Measurements from ENCODE around the gene MYCBP2. TPM values are rescaled to one million over a fixed set of nuclear protein-coding genes. Genes with fewer than 3 reads are reported as not detected.

The MYCBP2 gene
- total RNA-seq (10 to 100 TPM; 53.3 to 88.1 (median 75.5) TPM), polyA plus RNA-seq (28.0 TPM)
- long read RNA-seq, donor 1, partial matches to known transcripts: 12 of 17 reads
- long read RNA-seq, donor 1, other reads (novel, unspliced or antisense): 3 of 17 reads
- long read RNA-seq, donor 2, partial matches to known transcripts: 2 of 2 reads
- long read RNA-seq, donor 2, other reads (novel, unspliced or antisense): 0 of 2 reads
- long read RNA-seq, donor 3, partial matches to known transcripts: 13 of 26 reads
- long read RNA-seq, donor 3, other reads (novel, unspliced or antisense): 13 of 26 reads
- long read RNA-seq, donor 4, partial matches to known transcripts: 4 of 5 reads
- long read RNA-seq, donor 4, other reads (novel, unspliced or antisense): 1 of 5 reads

GRCh38 chr13:77326905-77327604 lies at the start of gene MYCBP2:
Gene MYCBP2, minus strand, starts transcription at chr13:77327094. Its CDS starts 319 bp downstream, at chr13:77326775.
- no peaks in the 10 kb centered on the region for H3K27me3 ChIP-seq (ENCODE audit: control insufficient read depth, insufficient read depth)
- peaks cover 5% of the 10 kb centered on the region for H3K4me1 ChIP-seq (ENCODE audit: control insufficient read depth, insufficient read depth, low read length)
- DNase-seq (peak; percentile 96 to 98 (median 98)), ATAC-seq (peak; percentile 97 to 98)
- 1% methylated on average over 35 of the region's 35 CpGs for WGBS
- H3K4me3 ChIP-seq (ENCODE audit: low read length): peak within 1 kb of the TSS; percentile 59
- H3K9me3 ChIP-seq (ENCODE audit: control insufficient read depth, low read length): no peaks in the 10 kb centered on the region
- H3K27ac ChIP-seq (ENCODE audit: low read length): peak within 1 kb of the TSS; percentile 89
- intact Hi-C loops (cut with DNase I): loop anchor here in 2 of 4 donors (5.0 kb wide), 2 partner anchors 135 to 150 kb away; no protein-coding TSS in a partner anchor

- no peak for DNase-seq
- no peak for ATAC-seq
- H3K27ac ChIP-seq (ENCODE audit: low read length): no peak overlapping the region
- H3K4me1 ChIP-seq (ENCODE audit: control insufficient read depth, insufficient read depth, low read length): no peaks in the 10 kb centered on the region
- H3K4me3 ChIP-seq (ENCODE audit: low read length): no peak overlapping the region
- no peaks in the 10 kb centered on the region for H3K9me3 ChIP-seq (ENCODE audit: control insufficient read depth, low read length)
- intact Hi-C loops (cut with DNase I): no loop called here
- WGBS: 97% methylated on average over 1 of the region's 1 CpG
- no peaks in the 10 kb centered on the region for H3K27me3 ChIP-seq (ENCODE audit: control insufficient read depth, insufficient read depth)
Observed at GRCh38 chr13:77375560-77376108, 48.7 kb upstream of the MYCBP2 start.

- intact Hi-C loops (cut with DNase I): no loop called here
- ATAC-seq: no peak
- no peaks in the 10 kb centered on the region for H3K4me1 ChIP-seq (ENCODE audit: control insufficient read depth, insufficient read depth, low read length)
- no peak overlapping the region for H3K4me3 ChIP-seq (ENCODE audit: low read length)
- DNase-seq: no peak
- no peaks in the 10 kb centered on the region for H3K9me3 ChIP-seq (ENCODE audit: control insufficient read depth, low read length)
- no peaks in the 10 kb centered on the region for H3K27me3 ChIP-seq (ENCODE audit: control insufficient read depth, insufficient read depth)
- H3K27ac ChIP-seq (ENCODE audit: low read length): no peak overlapping the region
- WGBS: 65% methylated on average over 2 of the region's 2 CpGs
Observed at GRCh38 chr13:77374786-77375185, 47.9 kb upstream of the MYCBP2 start.

GRCh38 chr13:77374339-77374738 lies 47.4 kb upstream of the MYCBP2 start:
- Histone ChIP-seq H3K27ac (ENCODE audit: low read length) (no peak overlapping the region), H3K4me1 (ENCODE audit: control insufficient read depth, insufficient read depth, low read length) (no peaks in the 10 kb centered on the region), H3K9me3 (ENCODE audit: control insufficient read depth, low read length) (no peaks in the 10 kb centered on the region), H3K4me3 (ENCODE audit: low read length) (no peak overlapping the region), H3K27me3 (ENCODE audit: control insufficient read depth, insufficient read depth) (no peaks in the 10 kb centered on the region)
- intact Hi-C loops (cut with DNase I): no loop called here
- WGBS: 64% methylated on average over 1 of the region's 1 CpG
- no peak for DNase-seq
- no peak for ATAC-seq

- 97% methylated on average over 1 of the region's 1 CpG for WGBS
- Histone ChIP-seq H3K9me3 (ENCODE audit: control insufficient read depth, low read length) (no peaks in the 10 kb centered on the region), H3K27ac (ENCODE audit: low read length) (no peak overlapping the region), H3K27me3 (ENCODE audit: control insufficient read depth, insufficient read depth) (no peaks in the 10 kb centered on the region), H3K4me3 (ENCODE audit: low read length) (no peak overlapping the region), H3K4me1 (ENCODE audit: control insufficient read depth, insufficient read depth, low read length) (no peaks in the 10 kb centered on the region)
- intact Hi-C loops (cut with DNase I): no loop called here
- ATAC-seq: no peak
- DNase-seq: no peak
Observed at GRCh38 chr13:77373502-77373901, 46.6 kb upstream of the MYCBP2 start.

- DNase-seq (no peak), ATAC-seq (no peak)
- no peaks in the 10 kb centered on the region for H3K27me3 ChIP-seq (ENCODE audit: control insufficient read depth, insufficient read depth)
- H3K4me3 ChIP-seq (ENCODE audit: low read length): no peak overlapping the region
- H3K27ac ChIP-seq (ENCODE audit: low read length): no peak overlapping the region
- WGBS: 99% methylated on average over 1 of the region's 1 CpG
- no peaks in the 10 kb centered on the region for H3K9me3 ChIP-seq (ENCODE audit: control insufficient read depth, low read length)
- no peaks in the 10 kb centered on the region for H3K4me1 ChIP-seq (ENCODE audit: control insufficient read depth, insufficient read depth, low read length)
- intact Hi-C loops (cut with DNase I): no loop called here
Observed at GRCh38 chr13:77372275-77372674, 45.4 kb upstream of the MYCBP2 start.

- Histone ChIP-seq H3K27ac (ENCODE audit: low read length) (no peak overlapping the region), H3K9me3 (ENCODE audit: control insufficient read depth, low read length) (no peaks in the 10 kb centered on the region), H3K4me3 (ENCODE audit: low read length) (no peak overlapping the region), H3K4me1 (ENCODE audit: control insufficient read depth, insufficient read depth, low read length) (no peaks in the 10 kb centered on the region), H3K27me3 (ENCODE audit: control insufficient read depth, insufficient read depth) (no peaks in the 10 kb centered on the region)
- WGBS: 73% methylated on average over 2 of the region's 2 CpGs
- ATAC-seq (no peak), DNase-seq (no peak)
- intact Hi-C loops (cut with DNase I): no loop called here
Observed at GRCh38 chr13:77370888-77371287, 44.0 kb upstream of the MYCBP2 start.

GRCh38 chr13:77362166-77362565 lies 35.3 kb upstream of the MYCBP2 start:
- 42% methylated on average over 1 of the region's 1 CpG for WGBS
- Histone ChIP-seq H3K27me3 (ENCODE audit: control insufficient read depth, insufficient read depth) (no peaks in the 10 kb centered on the region), H3K9me3 (ENCODE audit: control insufficient read depth, low read length) (no peaks in the 10 kb centered on the region), H3K4me1 (ENCODE audit: control insufficient read depth, insufficient read depth, low read length) (no peaks in the 10 kb centered on the region), H3K4me3 (ENCODE audit: low read length) (no peak overlapping the region), H3K27ac (ENCODE audit: low read length) (no peak overlapping the region)
- no peak for DNase-seq
- intact Hi-C loops (cut with DNase I): no loop called here
- no peak for ATAC-seq

GRCh38 chr13:77360032-77360685 lies 33.3 kb upstream of the MYCBP2 start:
- Histone ChIP-seq H3K9me3 (ENCODE audit: control insufficient read depth, low read length) (no peaks in the 10 kb centered on the region), H3K27me3 (ENCODE audit: control insufficient read depth, insufficient read depth) (no peaks in the 10 kb centered on the region), H3K27ac (ENCODE audit: low read length) (no peak overlapping the region), H3K4me1 (ENCODE audit: control insufficient read depth, insufficient read depth, low read length) (no peaks in the 10 kb centered on the region), H3K4me3 (ENCODE audit: low read length) (no peak overlapping the region)
- 74% methylated on average over 3 of the region's 3 CpGs for WGBS
- ATAC-seq (no peak), DNase-seq (no peak)
- intact Hi-C loops (cut with DNase I): no loop called here

GRCh38 chr13:77359171-77359570 lies 32.3 kb upstream of the MYCBP2 start:
- Histone ChIP-seq H3K9me3 (ENCODE audit: control insufficient read depth, low read length) (no peaks in the 10 kb centered on the region), H3K4me1 (ENCODE audit: control insufficient read depth, insufficient read depth, low read length) (no peaks in the 10 kb centered on the region), H3K27me3 (ENCODE audit: control insufficient read depth, insufficient read depth) (no peaks in the 10 kb centered on the region), H3K27ac (ENCODE audit: low read length) (no peak overlapping the region), H3K4me3 (ENCODE audit: low read length) (no peak overlapping the region)
- DNase-seq: no peak
- no peak for ATAC-seq
- WGBS: 72% methylated on average over 3 of the region's 3 CpGs
- intact Hi-C loops (cut with DNase I): no loop called here

GRCh38 chr13:77358001-77358400 lies 31.1 kb upstream of the MYCBP2 start:
- intact Hi-C loops (cut with DNase I): no loop called here
- H3K27ac ChIP-seq (ENCODE audit: low read length): no peak overlapping the region
- H3K4me3 ChIP-seq (ENCODE audit: low read length): no peak overlapping the region
- no peaks in the 10 kb centered on the region for H3K27me3 ChIP-seq (ENCODE audit: control insufficient read depth, insufficient read depth)
- no peaks in the 10 kb centered on the region for H3K9me3 ChIP-seq (ENCODE audit: control insufficient read depth, low read length)
- ATAC-seq: no peak
- 69% methylated on average over 1 of the region's 1 CpG for WGBS
- DNase-seq: no peak
- no peaks in the 10 kb centered on the region for H3K4me1 ChIP-seq (ENCODE audit: control insufficient read depth, insufficient read depth, low read length)

Measured in right cardiac atrium (tissue), 5 donors.